ENCODE results near the gene PATJ.
"Not testable (repeated sequence)": the region's sequence is repeated elsewhere in the genome, so short reads cannot be mapped to it uniquely, and the experiment has no call there.

The PATJ gene

DNA sequence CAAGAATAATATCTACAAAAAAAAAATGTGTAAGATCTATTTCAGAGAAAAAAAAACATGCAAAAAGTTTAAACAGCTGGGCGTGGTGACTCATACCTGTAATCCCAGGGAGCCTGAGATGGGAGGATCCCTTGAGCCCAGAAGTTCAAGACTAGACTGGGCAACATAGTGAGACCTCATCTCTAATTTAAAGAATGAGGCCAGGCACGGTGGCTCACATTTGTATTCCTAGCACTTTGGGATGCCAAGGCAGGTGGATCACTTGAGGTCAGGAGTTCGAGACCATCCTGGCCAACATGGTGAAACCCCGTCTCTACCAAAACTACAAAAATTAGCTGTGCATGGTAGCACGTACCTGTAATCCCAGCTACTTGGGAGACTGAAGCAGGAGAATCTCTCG is 443.0 kb downstream of the PATJ start:
- not testable (repeated sequence) for DNase-seq

DNA sequence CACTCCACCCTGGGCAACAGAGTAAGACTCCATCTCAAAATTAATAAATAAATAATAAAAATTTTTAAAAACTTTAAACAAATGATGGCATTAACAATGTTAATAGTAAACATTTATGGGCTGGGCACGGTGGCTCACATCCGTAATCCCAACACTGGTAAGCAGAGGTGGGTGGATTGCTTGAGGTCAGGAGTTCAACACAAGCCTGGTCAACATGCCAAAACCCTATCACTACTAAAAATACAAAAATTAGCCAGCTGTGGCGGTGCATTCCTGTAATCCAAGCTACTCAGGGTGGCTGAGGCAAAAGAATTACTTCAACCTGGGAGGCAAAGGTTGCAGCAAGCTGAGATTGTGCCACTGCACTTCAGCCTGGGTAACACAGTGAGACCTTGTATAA is 443.4 kb downstream of the PATJ start:
- DNase-seq: no peak

DNA sequence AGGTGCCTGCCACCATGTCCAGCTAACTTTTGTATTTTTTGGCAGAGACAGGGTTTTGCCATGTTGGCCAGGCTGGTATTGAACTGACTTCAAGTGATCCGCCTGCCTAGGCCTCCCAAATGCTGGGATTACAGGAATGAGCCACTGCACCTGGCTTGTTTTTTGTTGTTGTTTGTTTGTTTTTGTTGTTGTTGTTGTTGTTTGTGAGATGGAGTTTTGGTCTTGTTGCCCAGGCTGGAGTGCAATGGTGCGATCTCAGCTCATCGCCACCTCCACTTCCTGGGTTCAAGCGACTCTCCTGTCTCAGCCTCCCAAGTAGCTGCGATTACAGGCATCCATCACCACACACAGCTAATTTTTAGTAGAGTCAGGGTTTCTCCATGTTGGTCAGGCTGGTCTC is 445.3 kb downstream of the PATJ start:
- no peak for DNase-seq

DNA sequence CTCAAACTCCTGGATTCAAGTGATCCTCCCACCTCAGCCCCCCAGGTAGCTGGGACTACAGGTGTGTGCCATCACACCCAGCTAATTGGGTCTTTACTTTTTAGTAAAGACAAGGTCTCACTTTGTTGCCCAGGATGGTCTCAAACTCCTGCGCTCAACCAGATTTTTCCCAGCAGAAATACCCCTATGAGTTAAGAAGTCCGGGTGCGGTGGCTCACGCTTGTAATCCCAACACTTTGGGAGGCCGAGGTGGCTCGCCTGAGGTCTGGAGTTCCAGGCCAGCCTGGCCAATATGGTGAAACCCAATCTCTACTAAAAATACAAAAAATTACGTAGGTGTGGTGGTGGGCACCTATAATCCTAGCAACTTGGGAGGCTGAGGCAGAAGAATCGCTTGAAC is 445.8 kb downstream of the PATJ start:
- DNase-seq: no peak

DNA sequence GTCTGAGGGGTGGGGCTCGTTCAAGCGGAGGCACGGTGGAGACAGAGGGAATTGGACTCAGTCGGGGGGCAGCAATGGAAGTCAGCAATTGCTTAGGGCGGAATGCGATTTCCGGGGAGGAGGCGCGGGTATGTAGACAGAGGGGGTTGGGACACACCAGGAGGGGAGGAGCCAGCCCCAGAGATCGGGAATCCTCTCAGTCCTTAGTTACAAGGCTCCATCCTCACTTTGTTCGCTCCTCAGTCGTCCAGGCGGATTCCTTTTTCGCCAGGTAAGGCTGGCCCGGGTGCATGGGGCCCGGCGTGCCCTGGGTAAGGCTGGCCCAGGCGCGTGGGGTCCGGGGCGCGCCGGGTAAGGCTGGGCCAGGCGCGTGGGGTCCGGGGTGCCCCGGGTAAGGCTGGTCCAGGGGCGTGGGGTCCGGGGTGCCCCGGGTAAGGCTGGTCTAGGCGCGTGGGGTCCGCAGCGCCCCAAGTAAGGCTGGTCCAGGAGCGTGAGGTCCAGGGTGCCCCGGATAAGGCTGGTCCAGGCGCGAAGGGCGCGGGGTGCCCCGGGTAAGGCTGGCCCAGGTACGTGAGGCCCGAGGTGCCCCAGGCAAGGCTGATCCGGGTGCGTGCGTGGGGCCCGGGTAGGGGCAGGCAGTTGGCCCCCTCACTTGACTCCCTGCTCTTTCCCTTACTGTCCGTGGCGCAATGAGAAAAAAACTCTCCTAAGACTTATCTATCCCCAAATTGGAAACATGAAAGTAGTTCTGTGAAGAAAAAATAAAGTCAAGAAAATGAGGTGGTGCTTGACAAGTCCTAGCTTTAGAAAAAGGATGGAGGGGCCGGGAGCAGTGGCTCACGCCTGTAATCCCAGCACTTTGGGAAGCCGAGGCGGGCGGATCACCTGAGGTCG is 452.6 kb downstream of the PATJ start, which contains the start of gene L1TD1:
Gene L1TD1, plus strand, starts transcription at position 199 of the 894 bp plus-strand sequence. CDS start 11,780 bp downstream, outside the sequence.
- DNase-seq: no peak

DNA sequence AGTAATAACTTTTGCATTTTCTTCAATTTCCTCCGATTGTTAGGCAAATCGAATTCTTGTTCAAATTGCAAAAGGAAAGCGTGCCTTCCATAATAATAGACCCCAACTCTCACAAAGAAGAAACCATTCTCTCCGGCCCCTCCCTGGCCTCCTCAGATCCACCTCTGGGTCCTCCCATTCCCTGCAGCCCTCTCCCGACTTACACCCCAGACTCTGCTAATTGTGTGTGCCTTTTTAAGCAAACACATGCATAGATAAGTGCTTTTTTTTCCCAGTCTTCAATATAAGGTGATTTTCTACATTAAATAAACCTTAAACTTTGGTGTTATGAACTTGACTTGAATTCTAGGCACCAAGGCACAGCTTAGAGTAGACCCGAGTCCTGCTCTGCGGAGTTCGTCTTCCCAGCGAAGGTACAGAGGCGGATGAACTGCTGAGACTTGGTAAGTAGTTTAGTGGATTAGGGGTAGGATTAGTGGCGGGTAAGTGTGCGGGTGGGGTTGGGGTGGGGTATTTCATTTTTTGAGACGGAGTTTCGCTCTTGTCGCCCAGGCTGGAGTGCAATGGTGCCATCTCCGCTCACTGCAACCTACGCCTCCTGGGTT is 453.9 kb downstream of the PATJ start:
- DNase-seq: no peak

DNA sequence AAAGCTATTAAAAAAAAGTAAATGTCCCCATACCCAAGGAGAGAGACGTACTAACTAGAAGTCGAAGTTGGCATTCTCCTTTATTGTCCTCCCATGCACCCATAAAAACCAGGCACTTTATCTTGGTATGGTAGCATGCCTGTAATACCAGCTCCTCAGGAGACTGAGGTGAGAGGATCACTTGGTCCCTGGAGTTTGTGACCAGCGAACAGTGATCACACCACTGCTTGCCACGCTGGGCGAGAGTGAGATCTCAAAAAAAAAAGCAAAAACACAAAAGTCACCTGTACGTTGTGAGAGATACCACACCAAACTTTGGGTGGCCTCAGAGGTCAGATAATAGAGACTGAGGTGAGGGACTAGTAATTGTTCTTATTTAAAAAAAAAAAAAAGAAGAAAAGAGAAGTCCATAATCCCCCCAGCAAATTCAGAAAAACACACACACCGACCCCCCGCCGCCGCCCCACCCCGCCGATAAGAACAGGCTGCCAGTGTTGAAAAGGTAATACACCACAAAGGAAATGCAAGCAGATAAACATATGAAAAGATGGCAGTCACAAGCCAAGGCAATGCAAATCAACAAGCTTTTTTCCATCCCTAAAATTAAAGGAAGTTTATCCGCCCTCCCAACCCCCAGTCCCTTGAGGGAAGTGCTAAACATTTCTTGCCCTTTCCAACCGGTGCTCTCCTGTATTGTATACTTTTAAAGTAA is 455.9 kb downstream of the PATJ start:
- DNase-seq: no peak

DNA sequence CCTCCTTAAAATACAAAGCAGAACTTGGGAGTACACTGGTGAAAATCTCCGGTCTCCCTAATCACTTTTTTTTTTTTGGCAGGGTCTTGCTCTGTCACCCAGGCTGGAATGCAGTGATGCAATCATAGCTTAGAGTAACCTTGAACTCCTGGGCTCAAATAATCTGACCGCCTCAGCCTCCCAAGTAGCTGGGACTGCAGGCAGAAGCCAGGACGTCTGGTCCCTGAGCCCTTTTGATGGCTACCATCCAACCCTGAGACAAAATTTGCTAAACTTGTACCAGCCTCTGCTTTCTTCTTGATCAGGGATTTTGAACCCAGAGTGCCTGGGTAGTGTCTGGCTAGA is 456.5 kb downstream of the PATJ start:
- DNase-seq: no peak

DNA sequence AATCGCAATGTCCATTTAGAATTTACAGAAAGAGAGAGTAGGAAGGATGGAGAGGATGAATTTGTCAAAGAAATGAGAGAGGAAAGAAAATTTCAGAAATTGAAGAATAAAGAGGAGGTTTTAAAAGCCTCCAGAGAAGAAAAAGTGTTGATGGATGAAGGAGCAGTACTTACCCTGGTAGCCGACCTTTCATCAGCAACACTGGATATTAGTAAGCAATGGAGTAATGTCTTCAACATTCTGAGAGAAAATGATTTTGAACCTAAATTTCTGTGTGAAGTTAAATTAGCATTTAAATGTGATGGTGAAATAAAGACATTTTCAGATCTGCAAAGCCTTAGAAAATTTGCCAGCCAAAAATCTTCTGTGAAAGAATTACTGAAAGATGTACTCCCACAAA is 464.9 kb downstream of the PATJ start:
- no peak for DNase-seq

DNA sequence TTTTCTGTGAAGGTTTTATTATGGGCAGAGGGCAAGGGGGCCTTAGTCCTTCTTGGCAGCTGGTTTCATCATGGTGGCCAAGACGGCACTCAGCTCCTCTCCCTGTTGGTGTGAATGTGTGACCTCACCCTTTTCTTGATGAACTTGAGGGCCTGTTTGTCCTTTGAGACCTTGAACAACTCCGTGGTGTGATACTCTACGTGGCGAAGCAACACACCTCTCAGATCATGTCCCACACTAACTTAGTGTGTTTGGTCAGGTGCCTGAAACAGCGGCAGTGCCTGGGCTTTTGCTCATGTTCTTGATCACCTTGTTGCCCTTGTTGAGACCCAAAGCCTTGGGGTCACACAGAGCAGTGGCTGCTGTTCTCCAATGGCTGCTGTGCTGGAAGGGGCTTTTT is 465.8 kb downstream of the PATJ start:
- no peak for DNase-seq

DNA sequence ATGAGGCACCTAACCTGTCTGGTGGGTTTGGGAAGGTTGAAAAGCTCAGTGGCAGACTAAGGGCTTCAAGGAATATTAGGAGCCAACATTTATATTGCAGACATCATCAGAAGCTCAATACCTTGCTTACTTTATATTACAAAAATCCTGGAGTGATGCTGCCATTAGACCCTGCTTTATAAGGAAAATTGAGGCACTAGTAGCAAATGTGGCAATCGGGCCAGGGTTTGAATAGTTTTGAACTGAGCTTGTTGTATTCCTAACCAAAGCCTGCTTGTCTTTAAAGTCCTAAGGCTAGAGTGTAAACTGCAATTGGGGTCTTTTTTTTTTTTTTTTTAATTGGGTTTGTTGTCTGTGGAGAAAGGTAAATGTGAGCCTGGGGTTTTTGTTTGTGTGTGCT is 466.7 kb downstream of the PATJ start:
- DNase-seq: no peak

DNA sequence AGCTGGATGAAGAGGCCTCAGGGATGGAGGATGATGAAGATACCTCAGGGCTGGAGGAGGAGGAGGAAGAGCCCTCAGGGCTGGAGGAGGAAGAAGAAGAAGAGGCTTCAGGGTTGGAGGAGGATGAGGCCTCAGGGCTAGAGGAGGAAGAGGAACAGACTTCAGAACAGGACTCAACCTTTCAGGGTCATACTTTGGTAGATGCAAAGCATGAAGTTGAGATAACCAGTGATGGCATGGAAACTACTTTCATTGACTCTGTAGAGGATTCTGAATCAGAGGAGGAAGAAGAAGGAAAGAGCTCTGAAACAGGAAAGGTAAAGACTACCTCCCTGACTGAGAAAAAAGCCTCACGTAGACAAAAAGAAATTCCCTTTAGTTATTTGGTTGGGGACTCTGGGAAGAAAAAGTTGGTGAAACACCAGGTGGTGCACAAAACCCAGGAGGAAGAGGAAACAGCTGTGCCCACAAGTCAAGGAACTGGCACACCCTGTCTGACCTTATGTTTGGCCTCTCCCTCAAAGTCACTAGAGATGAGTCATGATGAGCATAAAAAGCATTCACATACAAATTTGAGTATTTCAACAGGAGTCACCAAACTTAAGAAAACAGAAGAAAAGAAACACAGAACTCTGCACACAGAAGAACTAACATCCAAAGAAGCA is 467.8 kb downstream of the PATJ start:
- no peak for DNase-seq

DNA sequence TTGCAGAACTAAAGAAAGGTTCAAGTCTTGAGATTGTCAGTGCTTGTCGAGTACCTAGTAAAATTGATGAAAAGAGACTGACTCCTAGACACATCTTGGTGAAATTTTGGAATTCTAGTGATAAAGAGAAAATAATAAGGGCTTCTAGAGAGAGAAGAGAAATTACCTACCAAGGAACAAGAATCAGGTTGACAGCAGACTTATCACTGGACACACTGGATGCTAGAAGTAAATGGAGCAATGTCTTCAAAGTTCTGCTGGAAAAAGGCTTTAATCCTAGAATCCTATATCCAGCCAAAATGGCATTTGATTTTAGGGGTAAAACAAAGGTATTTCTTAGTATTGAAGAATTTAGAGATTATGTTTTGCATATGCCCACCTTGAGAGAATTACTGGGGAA is 468.7 kb downstream of the PATJ start:
- DNase-seq: no peak

DNA sequence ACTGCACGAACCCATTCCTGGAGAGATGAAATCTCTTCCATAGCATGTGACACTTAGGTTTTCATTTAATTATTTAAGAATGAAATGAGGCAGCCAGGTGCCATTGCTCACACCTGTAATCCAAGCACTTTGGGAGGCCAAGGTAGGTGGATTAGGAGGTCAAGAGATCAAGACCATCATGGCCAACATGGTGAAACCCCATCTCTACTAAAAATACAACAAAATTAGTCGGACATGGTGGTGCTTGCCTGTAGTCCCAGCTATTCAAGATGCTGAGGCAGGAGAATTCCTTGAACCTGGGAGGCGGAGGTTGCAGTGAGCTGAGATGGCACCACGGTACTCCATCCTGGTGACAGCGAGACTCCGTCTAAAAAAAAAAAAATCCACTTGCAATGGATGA is 470.1 kb downstream of the PATJ start:
- DNase-seq: no peak

DNA sequence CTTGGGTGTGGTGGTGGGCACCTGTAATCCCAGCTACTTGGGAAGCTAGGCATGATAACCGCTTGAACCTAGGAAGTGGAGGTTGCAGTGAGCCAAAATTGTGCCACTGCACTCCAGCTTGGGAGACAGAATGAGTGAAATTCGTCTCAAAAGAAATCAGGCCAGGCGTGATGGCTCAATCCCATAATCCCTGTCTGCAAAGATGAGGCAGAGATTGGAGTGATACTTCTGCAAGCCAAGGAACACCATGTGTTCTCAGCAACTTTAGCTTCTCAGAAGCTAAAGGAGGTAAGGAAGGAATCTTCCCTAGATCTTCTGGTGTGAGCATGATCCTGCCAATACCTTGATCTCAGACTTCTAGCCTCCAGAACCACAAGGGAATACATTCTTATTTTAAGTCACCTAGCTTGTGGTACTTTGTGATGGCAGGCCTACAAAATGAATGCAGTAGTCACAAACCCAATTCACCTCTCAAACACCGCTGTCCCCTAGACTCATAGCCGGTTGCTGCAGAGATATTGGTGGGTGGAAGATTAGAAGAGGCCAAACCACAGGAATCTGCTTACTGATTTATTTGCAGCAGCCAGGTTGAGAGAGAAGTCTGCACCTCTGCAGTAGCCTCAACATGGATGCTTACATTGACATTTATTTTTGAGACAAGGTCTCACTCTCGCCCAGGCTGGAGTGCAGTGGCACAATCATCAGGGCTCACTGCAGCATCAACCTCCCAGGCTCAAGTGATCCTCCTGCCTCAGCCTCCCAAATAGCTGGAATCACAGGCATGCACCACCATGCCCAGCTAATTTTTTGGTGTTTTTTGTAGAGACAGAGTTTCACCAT is 471.0 kb downstream of the PATJ start:
- no peak for DNase-seq

DNA sequence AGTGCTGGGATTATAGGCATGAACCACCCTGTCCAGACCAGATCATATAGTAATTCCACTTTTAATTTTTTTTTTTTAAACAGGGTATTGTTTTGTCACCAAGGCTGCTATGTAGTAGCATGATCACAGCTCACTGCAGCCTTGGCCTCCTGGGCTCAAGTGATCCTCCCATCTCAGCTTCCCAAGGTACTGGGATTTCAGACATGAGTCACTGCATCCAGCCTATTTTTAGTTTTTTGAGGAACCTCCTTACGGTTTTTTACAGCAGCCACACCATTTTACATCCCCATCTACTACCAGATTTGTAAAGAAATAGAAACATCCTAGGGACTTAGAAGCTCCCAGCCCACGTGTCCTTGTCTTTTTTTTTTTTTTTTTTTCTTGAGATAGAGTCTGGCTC is 476.3 kb downstream of the PATJ start:
- no peak for DNase-seq

DNA sequence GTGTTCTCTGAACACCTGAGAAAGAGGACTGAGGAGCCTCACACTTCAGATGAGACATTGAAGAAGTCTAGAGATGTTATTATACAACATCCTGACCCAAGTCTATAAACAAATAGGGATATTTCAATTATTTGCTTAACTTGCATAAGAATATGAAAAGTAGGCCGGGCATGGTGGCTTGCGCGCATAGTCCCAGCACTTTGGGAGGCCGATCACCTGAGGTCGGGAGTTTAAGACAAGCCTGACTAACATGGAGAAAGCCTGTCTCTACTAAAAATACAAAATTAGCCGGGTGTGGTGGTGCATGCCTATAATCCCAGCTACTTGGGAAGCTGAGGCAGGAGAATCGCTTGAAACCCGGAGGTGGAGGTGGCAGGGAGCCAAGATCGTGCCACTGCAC is 478.2 kb downstream of the PATJ start:
- DNase-seq: not testable (repeated sequence)

DNA sequence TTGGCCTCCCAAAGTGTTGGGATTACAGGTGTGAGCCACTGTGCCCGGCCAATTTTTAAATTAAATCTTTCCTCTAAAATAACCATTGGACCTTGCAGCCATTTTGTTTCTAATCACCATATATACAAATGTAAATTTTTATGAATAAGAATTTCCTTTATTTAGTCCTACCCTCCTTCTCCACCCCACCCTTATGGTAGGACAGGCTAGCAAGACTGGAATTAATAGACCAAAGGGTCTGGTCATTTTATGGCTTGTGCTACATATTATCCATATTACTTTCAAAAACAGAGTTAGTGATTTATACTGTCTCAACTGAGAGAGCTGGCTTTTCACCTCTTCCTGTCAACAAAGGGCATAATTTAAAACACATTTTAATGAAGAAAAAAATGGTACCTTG is 478.9 kb downstream of the PATJ start:
- DNase-seq: no peak

DNA sequence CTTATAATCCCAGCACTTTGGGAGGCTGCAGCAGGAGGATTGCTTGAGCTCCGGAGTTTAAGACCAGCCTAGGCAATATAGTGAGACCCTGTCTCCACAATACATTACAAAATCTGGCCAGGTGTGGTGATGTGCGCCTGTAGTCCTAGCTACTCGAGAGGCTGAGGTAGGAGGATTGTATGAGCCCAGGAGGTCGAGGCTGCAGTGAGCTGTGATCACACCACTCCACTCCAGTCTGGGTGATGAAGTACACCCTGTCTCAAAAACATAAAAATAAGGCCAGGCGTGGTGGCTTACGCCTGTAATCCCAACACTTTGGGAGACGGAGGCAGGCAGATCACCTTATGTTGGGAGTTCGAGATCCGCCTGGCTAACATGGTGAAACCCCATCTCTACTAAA is 480.0 kb downstream of the PATJ start:
- no peak for DNase-seq

DNA sequence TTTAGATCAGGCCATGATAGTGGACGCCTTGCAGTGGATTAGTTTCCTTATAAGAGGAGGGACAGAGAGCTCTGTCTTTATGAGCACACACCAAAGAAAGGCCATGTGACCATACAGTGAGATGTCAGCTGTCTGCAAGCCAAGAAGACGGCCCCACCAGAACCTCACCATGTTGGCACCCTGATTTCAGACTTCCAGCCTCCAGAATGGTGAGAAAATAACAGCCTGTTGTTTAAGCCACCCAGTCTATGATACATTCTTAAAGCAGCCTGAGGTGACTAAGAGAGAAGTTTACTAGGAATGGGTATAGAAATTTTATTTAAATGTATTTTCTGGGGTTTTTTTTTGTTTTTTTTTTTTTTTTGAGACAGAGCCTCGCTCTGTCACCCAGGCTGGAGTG is 481.9 kb downstream of the PATJ start:
- DNase-seq: no peak

DNA sequence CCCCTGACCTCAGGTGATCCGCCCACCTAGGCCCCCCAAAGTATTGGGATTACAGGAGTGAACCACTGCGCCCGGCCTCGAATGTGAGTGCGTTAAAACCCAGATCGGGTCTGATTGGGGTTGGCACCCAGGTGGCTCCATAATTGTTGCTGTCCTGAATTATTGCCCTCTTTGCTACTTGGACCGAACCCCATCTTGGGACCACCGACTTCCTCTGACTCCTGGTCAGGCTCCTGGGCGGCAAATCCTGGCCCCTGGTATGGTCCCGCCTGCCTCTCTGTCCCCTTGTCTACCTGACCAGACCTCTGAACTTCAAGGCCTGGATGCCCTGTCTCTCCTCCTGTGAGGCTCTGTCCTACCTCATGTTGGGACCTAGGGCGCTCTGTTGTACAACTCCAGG is 485.2 kb downstream of the PATJ start:
- no peak for DNase-seq

Data from NCI-H1417 treated with DMSO at 0.1 percent for 48 hours (cell line).